HEK293 (cell line): Measurements from ENCODE around the gene GNB2.

Source experiments
- CTCF ChIA-PET: fragments of 350-600 bp; formaldehyde crosslinking; extraction: SDS; loops from one replicate; lab custom pipeline; 2021; ENCODE audit warnings: antibody characterized with exemption; lab: Yijun Ruan, JAX
- POLR2A ChIA-PET: fragments of 300-600 bp; formaldehyde crosslinking; extraction: SDS; loops from one replicate; lab custom pipeline; 2020; ENCODE audit warnings: antibody characterized with exemption, inconsistent platforms; lab: Yijun Ruan, JAX
- H3K27ac ChIP-seq: fragments of 200-500 bp; sonication (Bioruptor generic); 2 replicates; pipeline ENCODE4 v1.5.1; 2014; ENCODE audit warnings: low read depth, low read length, control low read depth, inconsistent platforms; ENCODE audit errors: extremely low read depth
- H3K36me3 ChIP-seq, 2 experiments: fragments of 200-500 bp in 1 of 2; sonication (Bioruptor generic) in 1 of 2; 1 replicate in 1 of 2; 2 replicates in 1 of 2; pipeline ENCODE4 v1.5.1; 2014 to 2017; ENCODE audit warnings: inconsistent platforms in 2 of 2, low read length in 2 of 2; ENCODE audit not compliant: control insufficient read depth in 2 of 2, insufficient read depth in 1 of 2
- H3K4me1 ChIP-seq: fragments of 200-500 bp; sonication (Bioruptor generic); 2 replicates; pipeline ENCODE4 v1.5.1; 2014; ENCODE audit warnings: mild to moderate bottlenecking, low read length, inconsistent platforms; ENCODE audit not compliant: control insufficient read depth, insufficient read depth
- H3K4me3 ChIP-seq: 2 replicates; pipeline ENCODE4 v1.5.1; 2011; ENCODE audit warnings: low read depth, mild to moderate bottlenecking, control low read depth, low read length, moderate library complexity
- H3K9me3 ChIP-seq: fragments of 200-500 bp; sonication (Bioruptor generic); 2 replicates; pipeline ENCODE4 v1.5.1; 2014; ENCODE audit warnings: low read depth, low read length, inconsistent platforms; ENCODE audit not compliant: control insufficient read depth, insufficient read depth
- REPIN1 ChIP-seq: fragments of 450-650 bp; formaldehyde crosslinking; IDR thresholded peaks from 2 replicates; pipeline ENCODE4 v1.5.1; 2017; ENCODE audit warnings: missing biosample characterization, missing genetic modification characterization, low read depth
- ZFP37 ChIP-seq: fragments of 450-650 bp; formaldehyde crosslinking; IDR thresholded peaks from 2 replicates; pipeline ENCODE4 v1.5.1; 2016; ENCODE audit warnings: missing biosample characterization, missing genetic modification characterization
- ZNF138 ChIP-seq: fragments of 450-650 bp; formaldehyde crosslinking; IDR thresholded peaks from 2 replicates; pipeline ENCODE4 v1.5.1; 2016; ENCODE audit warnings: missing biosample characterization, missing genetic modification characterization, borderline replicate concordance
- ZNF202 ChIP-seq: fragments of 450-650 bp; formaldehyde crosslinking; IDR thresholded peaks from 2 replicates; pipeline ENCODE4 v1.5.1; 2016; ENCODE audit warnings: missing biosample characterization, missing genetic modification characterization, borderline replicate concordance
- ZNF239 ChIP-seq: fragments of 450-650 bp; formaldehyde crosslinking; IDR thresholded peaks from 2 replicates; pipeline ENCODE4 v1.5.1; 2016; ENCODE audit warnings: missing biosample characterization, missing genetic modification characterization
- ZNF350 ChIP-seq: fragments of 450-650 bp; formaldehyde crosslinking; IDR thresholded peaks from 2 replicates; pipeline ENCODE4 v1.5.0; 2017; ENCODE audit warnings: missing biosample characterization, mild to moderate bottlenecking, missing genetic modification characterization
- ZNF354C ChIP-seq: fragments of 450-650 bp; formaldehyde crosslinking; IDR thresholded peaks from 2 replicates; pipeline ENCODE4 v1.5.1; 2016; ENCODE audit warnings: missing biosample characterization, missing genetic modification characterization, low read depth, borderline replicate concordance
- ZNF426 ChIP-seq: fragments of 450-650 bp; formaldehyde crosslinking; IDR thresholded peaks from 2 replicates; pipeline ENCODE4 v1.5.1; 2017; ENCODE audit warnings: missing biosample characterization, missing genetic modification characterization, mild to moderate bottlenecking, inconsistent platforms, moderate library complexity
- ZNF433 ChIP-seq: fragments of 450-650 bp; formaldehyde crosslinking; IDR thresholded peaks from 2 replicates; pipeline ENCODE4 v1.5.1; 2016; ENCODE audit warnings: missing biosample characterization, missing genetic modification characterization, low read depth
- ZNF544 ChIP-seq: fragments of 450-650 bp; formaldehyde crosslinking; IDR thresholded peaks from 2 replicates; pipeline ENCODE4 v1.5.0; 2017; ENCODE audit warnings: missing biosample characterization, missing genetic modification characterization
- ZNF658 ChIP-seq: fragments of 450-650 bp; formaldehyde crosslinking; IDR thresholded peaks from 2 replicates; pipeline ENCODE4; 2016; ENCODE audit warnings: missing biosample characterization, missing genetic modification characterization
- TF ChIP-seq, protein P1 (sequence below): fragments of 450-650 bp; formaldehyde crosslinking; IDR thresholded peaks from 2 replicates; pipeline ENCODE4 v1.5.1; 2017; ENCODE audit warnings: missing biosample characterization, missing genetic modification characterization
- TF ChIP-seq, protein P2 (sequence below): fragments of 450-650 bp; formaldehyde crosslinking; IDR thresholded peaks from 2 replicates; pipeline ENCODE4 v1.5.1; 2016; ENCODE audit warnings: missing biosample characterization, missing genetic modification characterization
- TF ChIP-seq, protein P3 (sequence below): fragments of 450-650 bp; formaldehyde crosslinking; IDR thresholded peaks from 2 replicates; pipeline ENCODE4 v1.5.1; 2016; ENCODE audit warnings: missing biosample characterization, missing genetic modification characterization
- TF ChIP-seq, protein P4 (sequence below): fragments of 450-650 bp; formaldehyde crosslinking; IDR thresholded peaks from 2 replicates; pipeline ENCODE4 v1.5.1; 2017; ENCODE audit warnings: missing biosample characterization, missing genetic modification characterization
- TF ChIP-seq, protein P5 (sequence below): fragments of 450-650 bp; formaldehyde crosslinking; IDR thresholded peaks from 2 replicates; pipeline ENCODE4 v1.5.1; 2017; ENCODE audit warnings: missing biosample characterization, missing genetic modification characterization

GNB2 gene

DNA sequence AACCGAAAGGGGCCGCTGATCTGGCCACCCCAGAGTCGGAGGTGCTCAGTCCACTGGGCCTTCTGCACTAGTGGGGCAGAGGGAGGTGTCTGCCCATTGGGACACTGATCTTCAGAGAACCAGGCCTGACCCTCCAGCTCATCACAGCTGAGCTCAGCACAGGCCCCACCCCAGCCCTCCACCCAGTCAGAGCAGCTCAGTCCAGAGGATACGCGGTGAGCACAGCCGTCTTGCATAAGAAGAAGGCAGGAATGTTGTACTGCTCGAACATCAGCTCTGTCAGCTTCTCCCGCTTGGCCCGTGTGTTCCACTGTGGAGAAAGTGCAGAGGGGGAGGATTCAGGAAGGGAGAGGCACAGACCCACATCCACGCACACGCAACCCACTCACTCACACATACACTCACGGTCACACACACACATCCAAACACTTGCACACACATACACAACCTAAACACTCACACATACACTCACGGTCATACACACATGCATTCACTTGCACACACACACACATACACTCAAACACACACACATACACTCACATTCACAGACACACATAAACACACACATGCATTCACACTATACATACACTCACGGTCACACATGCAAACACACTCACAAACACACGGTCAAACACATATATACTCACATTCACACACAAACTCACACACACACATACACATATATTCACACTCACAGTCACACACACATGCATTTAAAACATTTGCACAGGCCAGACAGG, 23.5 kb upstream of the GNB2 start (continued):
- TF ChIP-seq, protein P1, sequence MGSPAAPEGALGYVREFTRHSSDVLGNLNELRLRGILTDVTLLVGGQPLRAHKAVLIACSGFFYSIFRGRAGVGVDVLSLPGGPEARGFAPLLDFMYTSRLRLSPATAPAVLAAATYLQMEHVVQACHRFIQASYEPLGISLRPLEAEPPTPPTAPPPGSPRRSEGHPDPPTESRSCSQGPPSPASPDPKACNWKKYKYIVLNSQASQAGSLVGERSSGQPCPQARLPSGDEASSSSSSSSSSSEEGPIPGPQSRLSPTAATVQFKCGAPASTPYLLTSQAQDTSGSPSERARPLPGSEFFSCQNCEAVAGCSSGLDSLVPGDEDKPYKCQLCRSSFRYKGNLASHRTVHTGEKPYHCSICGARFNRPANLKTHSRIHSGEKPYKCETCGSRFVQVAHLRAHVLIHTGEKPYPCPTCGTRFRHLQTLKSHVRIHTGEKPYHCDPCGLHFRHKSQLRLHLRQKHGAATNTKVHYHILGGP (tag by site-specific recombination), result no peak

DNA sequence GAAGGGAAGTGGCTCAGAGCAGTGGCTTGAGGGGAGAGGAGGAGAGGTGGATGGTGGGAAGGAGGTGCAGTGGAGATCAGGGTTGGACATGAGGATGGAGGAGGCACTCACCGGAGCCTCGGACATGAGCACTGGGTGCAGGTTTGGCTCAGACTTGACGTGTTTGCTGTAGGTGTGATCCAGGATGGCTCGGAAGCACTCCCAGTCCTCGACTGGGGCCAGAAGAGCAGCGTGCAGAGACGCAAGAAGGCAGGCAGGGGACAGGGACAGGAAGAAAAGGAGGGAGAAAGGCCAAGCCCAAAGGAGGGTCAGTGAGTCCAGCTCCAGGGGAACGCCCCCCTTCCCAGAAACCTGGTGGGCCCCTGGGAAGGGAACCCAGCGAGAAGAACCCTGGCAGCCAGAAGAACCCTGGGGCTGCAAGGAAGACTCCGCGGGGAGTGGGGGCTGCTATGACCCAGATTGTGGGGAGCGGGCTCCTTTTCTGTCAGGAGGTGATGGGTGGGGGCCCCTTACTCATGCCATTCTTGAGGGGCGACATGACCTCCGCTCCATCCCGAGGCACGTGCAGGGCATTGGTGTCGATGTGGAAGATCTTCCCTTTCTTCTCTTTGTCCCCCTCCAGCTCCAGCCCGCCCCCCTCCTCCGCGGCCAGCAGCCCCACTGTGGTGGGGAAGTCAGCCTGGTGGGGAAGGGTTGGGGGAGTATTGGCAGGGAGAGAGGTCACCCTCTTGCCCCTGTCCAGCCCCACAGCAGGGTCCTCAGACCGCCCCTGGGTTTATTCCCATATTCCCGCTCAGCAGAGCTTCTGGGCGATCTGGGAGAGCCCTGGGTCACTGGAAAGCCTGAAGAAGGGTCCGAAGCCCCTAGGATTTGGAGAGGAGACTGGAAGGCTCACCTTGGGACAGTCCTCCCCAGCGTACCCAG, 18.4 kb upstream of the GNB2 start:
- Histone ChIP-seq H3K36me3 (no peaks in the 10 kb centered on the region), H3K27ac (no peak overlapping the region), H3K4me3 (no peak overlapping the region), H3K9me3 (no peaks in the 10 kb centered on the region), H3K4me1 (no peaks in the 10 kb centered on the region)
- CTCF ChIA-PET, result interaction anchor here (1.4 kb wide), 1 partner anchor 21 kb away, joined by 4 read pairs; no protein-coding TSS in a partner anchor
- POLR2A ChIA-PET, result no interaction called here
- no peak for TF ChIP-seq ZNF350 (tag by site-specific recombination)
- no peak for TF ChIP-seq ZNF433 (tag by site-specific recombination)
- TF ChIP-seq ZNF426 (tag by site-specific recombination), result no peak
- TF ChIP-seq, protein P2, sequence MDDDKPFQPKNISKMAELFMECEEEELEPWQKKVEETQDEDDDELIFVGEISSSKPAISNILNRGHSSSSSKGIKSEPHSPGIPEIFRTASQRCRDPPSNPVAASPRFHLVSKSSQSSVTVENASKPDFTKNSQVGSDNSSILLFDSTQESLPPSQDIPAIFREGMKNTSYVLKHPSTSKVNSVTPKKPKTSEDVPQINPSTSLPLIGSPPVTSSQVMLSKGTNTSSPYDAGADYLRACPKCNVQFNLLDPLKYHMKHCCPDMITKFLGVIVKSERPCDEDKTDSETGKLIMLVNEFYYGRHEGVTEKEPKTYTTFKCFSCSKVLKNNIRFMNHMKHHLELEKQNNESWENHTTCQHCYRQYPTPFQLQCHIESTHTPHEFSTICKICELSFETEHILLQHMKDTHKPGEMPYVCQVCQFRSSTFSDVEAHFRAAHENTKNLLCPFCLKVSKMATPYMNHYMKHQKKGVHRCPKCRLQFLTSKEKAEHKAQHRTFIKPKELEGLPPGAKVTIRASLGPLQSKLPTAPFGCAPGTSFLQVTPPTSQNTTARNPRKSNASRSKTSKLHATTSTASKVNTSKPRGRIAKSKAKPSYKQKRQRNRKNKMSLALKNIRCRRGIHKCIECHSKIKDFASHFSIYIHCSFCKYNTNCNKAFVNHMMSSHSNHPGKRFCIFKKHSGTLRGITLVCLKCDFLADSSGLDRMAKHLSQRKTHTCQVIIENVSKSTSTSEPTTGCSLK (tag by site-specific recombination), result no peak
- TF ChIP-seq ZNF239 (tag by site-specific recombination), result no peak
- TF ChIP-seq ZNF354C (tag by site-specific recombination), result no peak
- TF ChIP-seq ZNF202, result no peak
- TF ChIP-seq, protein P3, sequence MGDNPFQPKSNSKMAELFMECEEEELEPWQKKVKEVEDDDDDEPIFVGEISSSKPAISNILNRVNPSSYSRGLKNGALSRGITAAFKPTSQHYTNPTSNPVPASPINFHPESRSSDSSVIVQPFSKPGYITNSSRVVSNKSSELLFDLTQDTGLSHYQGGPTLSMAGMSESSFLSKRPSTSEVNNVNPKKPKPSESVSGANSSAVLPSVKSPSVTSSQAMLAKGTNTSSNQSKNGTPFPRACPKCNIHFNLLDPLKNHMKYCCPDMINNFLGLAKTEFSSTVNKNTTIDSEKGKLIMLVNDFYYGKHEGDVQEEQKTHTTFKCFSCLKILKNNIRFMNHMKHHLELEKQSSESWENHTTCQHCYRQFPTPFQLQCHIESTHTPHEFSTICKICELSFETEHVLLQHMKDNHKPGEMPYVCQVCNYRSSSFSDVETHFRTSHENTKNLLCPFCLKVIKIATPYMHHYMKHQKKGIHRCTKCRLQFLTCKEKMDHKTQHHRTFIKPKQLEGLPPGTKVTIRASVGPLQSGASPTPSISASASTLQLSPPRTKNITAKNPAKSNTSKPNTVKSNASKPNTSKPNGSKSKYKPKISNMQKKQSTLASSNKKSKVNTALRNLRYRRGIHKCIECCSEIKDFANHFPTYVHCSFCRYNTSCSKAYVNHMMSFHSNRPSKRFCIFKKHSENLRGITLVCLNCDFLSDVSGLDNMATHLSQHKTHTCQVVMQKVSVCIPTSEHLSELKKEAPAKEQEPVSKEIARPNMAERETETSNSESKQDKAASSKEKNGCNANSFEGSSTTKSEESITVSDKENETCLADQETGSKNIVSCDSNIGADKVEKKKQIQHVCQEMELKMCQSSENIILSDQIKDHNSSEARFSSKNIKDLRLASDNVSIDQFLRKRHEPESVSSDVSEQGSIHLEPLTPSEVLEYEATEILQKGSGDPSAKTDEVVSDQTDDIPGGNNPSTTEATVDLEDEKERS, result no peak
- TF ChIP-seq REPIN1, result no peak
- TF ChIP-seq ZFP37, result no peak
- no peak for TF ChIP-seq ZNF658 (tag by site-specific recombination)
- TF ChIP-seq, protein P4, sequence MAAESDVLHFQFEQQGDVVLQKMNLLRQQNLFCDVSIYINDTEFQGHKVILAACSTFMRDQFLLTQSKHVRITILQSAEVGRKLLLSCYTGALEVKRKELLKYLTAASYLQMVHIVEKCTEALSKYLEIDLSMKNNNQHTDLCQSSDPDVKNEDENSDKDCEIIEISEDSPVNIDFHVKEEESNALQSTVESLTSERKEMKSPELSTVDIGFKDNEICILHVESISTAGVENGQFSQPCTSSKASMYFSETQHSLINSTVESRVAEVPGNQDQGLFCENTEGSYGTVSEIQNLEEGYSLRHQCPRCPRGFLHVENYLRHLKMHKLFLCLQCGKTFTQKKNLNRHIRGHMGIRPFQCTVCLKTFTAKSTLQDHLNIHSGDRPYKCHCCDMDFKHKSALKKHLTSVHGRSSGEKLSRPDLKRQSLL (tag by site-specific recombination), result no peak
- TF ChIP-seq ZNF138 (tag by site-specific recombination), result no peak
- TF ChIP-seq ZNF544 (tag by site-specific recombination), result no peak
- TF ChIP-seq, protein P5, sequence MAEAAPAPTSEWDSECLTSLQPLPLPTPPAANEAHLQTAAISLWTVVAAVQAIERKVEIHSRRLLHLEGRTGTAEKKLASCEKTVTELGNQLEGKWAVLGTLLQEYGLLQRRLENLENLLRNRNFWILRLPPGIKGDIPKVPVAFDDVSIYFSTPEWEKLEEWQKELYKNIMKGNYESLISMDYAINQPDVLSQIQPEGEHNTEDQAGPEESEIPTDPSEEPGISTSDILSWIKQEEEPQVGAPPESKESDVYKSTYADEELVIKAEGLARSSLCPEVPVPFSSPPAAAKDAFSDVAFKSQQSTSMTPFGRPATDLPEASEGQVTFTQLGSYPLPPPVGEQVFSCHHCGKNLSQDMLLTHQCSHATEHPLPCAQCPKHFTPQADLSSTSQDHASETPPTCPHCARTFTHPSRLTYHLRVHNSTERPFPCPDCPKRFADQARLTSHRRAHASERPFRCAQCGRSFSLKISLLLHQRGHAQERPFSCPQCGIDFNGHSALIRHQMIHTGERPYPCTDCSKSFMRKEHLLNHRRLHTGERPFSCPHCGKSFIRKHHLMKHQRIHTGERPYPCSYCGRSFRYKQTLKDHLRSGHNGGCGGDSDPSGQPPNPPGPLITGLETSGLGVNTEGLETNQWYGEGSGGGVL (tag by site-specific recombination), result no peak
